HG02642 (cell line): ENCODE results near the gene AAK1.

Source experiments
- ATAC-seq: cut with Tn5 transposase; IDR thresholded peaks from one replicate; pipeline ENCODE4 v1.9.1; 2021; ENCODE audit warnings: mild to moderate bottlenecking; ENCODE audit not compliant: unreplicated experiment, poor library complexity

Gene AAK1

GRCh38 chr2:69509750-69510140 lies 133.8 kb downstream of the AAK1 start:
- no peak for ATAC-seq

- no peak for ATAC-seq
Measured at GRCh38 chr2:69509011-69509749, 134.4 kb downstream of the AAK1 start.

- no peak for ATAC-seq
Measured at GRCh38 chr2:69505710-69506109, 137.8 kb downstream of the AAK1 start.

- no peak for ATAC-seq
Measured at GRCh38 chr2:69501301-69501700, 142.2 kb downstream of the AAK1 start.

GRCh38 chr2:69499966-69500365 lies 143.6 kb downstream of the AAK1 start:
- no peak for ATAC-seq

- no peak for ATAC-seq
Measured at GRCh38 chr2:69499242-69499641, 144.3 kb downstream of the AAK1 start.

- ATAC-seq, result no peak
Measured at GRCh38 chr2:69495861-69496260, 147.7 kb downstream of the AAK1 start.

GRCh38 chr2:69495008-69495407 lies 148.5 kb downstream of the AAK1 start:
- ATAC-seq, result no peak

GRCh38 chr2:69494126-69494525 lies 149.4 kb downstream of the AAK1 start:
- no peak for ATAC-seq

GRCh38 chr2:69493268-69493667 lies 150.3 kb downstream of the AAK1 start:
- ATAC-seq, result no peak

- no peak for ATAC-seq
Measured at GRCh38 chr2:69491864-69492263, 151.7 kb downstream of the AAK1 start.

GRCh38 chr2:69490486-69490885 lies 153.1 kb downstream of the AAK1 start:
- ATAC-seq, result no peak

- no peak for ATAC-seq
Measured at GRCh38 chr2:69489793-69490192, 153.7 kb downstream of the AAK1 start.

- no peak for ATAC-seq
Measured at GRCh38 chr2:69483696-69484095, 159.8 kb downstream of the AAK1 start.

- no peak for ATAC-seq
Measured at GRCh38 chr2:69483024-69483423, 160.5 kb downstream of the AAK1 start.

- no peak for ATAC-seq
Measured at GRCh38 chr2:69482471-69482870, 161.1 kb downstream of the AAK1 start.

GRCh38 chr2:69481421-69481820 lies 162.1 kb downstream of the AAK1 start:
- ATAC-seq, result no peak

GRCh38 chr2:69477627-69478026 lies 165.9 kb downstream of the AAK1 start:
- ATAC-seq, result no peak

- ATAC-seq, result no peak
Measured at GRCh38 chr2:69474688-69475087, 168.9 kb downstream of the AAK1 start.

- no peak for ATAC-seq
Measured at GRCh38 chr2:69471793-69472192, 171.7 kb downstream of the AAK1 start.

GRCh38 chr2:69470911-69471310 lies 172.6 kb downstream of the AAK1 start:
- ATAC-seq, result no peak

- ATAC-seq, result no peak
Measured at GRCh38 chr2:69469784-69470183, 173.8 kb downstream of the AAK1 start.

GRCh38 chr2:69469375-69469774 lies 174.2 kb downstream of the AAK1 start:
- no peak for ATAC-seq
